SU-DHL-6 (cell line): ENCODE data around the gene SLC7A8.

Source experiments
- H2AFZ ChIP-seq: fragments of 200-600 bp; sonication (generic); 2 replicates; pipeline ENCODE4 v1.6.1; 2014; ENCODE audit warnings: low read depth, mild to moderate bottlenecking, moderate library complexity, mixed read lengths, antibody characterized with exemption, low read length; ENCODE audit not compliant: severe bottlenecking
- H3F3A ChIP-seq: fragments of 200-600 bp; shearing (Covaris generic); 2 replicates; pipeline ENCODE4 v1.6.0; 2016; ENCODE audit warnings: antibody characterized with exemption, mild to moderate bottlenecking; ENCODE audit not compliant: insufficient read depth
- H3K27ac ChIP-seq: fragments of 200-600 bp; sonication (generic); 2 replicates; pipeline ENCODE4 v1.5.1; 2016; ENCODE audit warnings: low read depth, mild to moderate bottlenecking, low read length, moderate library complexity, mixed read lengths
- H3K27me3 ChIP-seq: fragments of 200-600 bp; sonication (generic), shearing (Covaris generic); 2 replicates; pipeline ENCODE4 v1.6.0; 2014; ENCODE audit warnings: mild to moderate bottlenecking, low read length
- H3K36me3 ChIP-seq: fragments of 200-600 bp; sonication (generic); 2 replicates; pipeline ENCODE4 v1.6.1; 2014; ENCODE audit warnings: mild to moderate bottlenecking, low read length, mixed read lengths
- H3K4me2 ChIP-seq: fragments of 300-600, 200-600 bp; shearing (Covaris generic), sonication (generic); 2 replicates; pipeline ENCODE4 v1.6.0; 2014; ENCODE audit warnings: low read length, low read depth, mild to moderate bottlenecking; ENCODE audit not compliant: poor library complexity, severe bottlenecking
- H3K4me3 ChIP-seq: fragments of 200-600 bp; sonication (generic); 2 replicates; pipeline ENCODE4 v1.5.1; 2014; ENCODE audit warnings: antibody characterized with exemption, low read length, mild to moderate bottlenecking, mixed read lengths; ENCODE audit not compliant: insufficient read depth, poor library complexity, severe bottlenecking
- H3K79me2 ChIP-seq: fragments of 200-600 bp; sonication (generic); 2 replicates; pipeline ENCODE4 v1.6.1; 2014; ENCODE audit warnings: mild to moderate bottlenecking, low read length, moderate library complexity; ENCODE audit not compliant: insufficient read depth
- H3K9ac ChIP-seq: fragments of 200-600 bp; sonication (generic); 2 replicates; pipeline ENCODE4 v1.7.0; 2014; ENCODE audit warnings: mild to moderate bottlenecking, low read length
- H3K9me2 ChIP-seq: fragments of 200-600 bp; sonication (generic); replicated peaks from 2 replicates; pipeline ENCODE4 v1.6.1; 2014; ENCODE audit warnings: low read length; ENCODE audit not compliant: insufficient read depth
- H3K9me3 ChIP-seq: fragments of 200-600 bp; sonication (generic); 2 replicates; pipeline ENCODE4 v1.6.1; 2014; ENCODE audit warnings: low read length, mixed read lengths; ENCODE audit not compliant: insufficient read depth
- H4K20me1 ChIP-seq: fragments of 200-600 bp; sonication (generic); 2 replicates; pipeline ENCODE4 v1.6.1; 2014; ENCODE audit warnings: low read depth, mild to moderate bottlenecking, antibody characterized with exemption, low read length, moderate library complexity, mixed read lengths
- EZH2phosphoT487 ChIP-seq: fragments of 200-600 bp; sonication (generic), shearing (Covaris generic); conservative IDR thresholded peaks from 2 replicates; pipeline ENCODE4 v1.6.1; 2018; ENCODE audit warnings: mild to moderate bottlenecking, antibody characterized with exemption, low read length, moderate library complexity, mixed read lengths
- TF ChIP-seq, protein P1 (sequence below): fragments of 200-600 bp; sonication (generic); IDR thresholded peaks from one replicate; pipeline ENCODE4 v1.5.1; 2017; ENCODE audit warnings: antibody characterized with exemption, mild to moderate bottlenecking, low read length, moderate library complexity; ENCODE audit not compliant: insufficient read depth, poor library complexity, severe bottlenecking

Gene SLC7A8

DNA sequence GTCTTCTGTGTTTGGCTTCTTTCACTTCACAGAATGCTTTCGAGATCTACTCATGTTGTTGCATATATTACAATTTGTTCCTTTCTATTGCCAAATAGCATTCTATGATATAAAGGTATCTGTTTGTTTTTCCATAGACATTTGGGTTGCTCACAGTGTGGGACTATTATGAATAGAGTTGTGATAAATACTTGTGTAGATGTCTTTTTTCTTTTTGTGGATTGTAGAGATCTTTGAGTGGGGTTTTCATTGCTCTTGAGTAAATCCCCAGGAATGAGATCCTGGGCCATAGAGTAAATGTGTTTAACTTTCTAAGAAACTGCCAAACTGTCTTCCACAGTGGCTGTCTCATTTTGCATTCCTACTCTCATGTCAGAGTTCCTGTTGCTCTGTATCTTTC, 39.5 kb downstream of the SLC7A8 start:
- Histone ChIP-seq H4K20me1 (no peaks in the 10 kb centered on the region), H3K27me3 (no peaks in the 10 kb centered on the region), H3K27ac (no peak overlapping the region), H3K36me3 (no peaks in the 10 kb centered on the region), H3K79me2 (no peaks in the 10 kb centered on the region), H3F3A (no peaks in the 10 kb centered on the region), H3K4me2 (no peak overlapping the region), H3K4me3 (no peak overlapping the region), H2AFZ (no peak overlapping the region), H3K9me2 (no peaks in the 10 kb centered on the region), H3K9ac (no peak overlapping the region), H3K9me3 (no peaks in the 10 kb centered on the region)
- TF ChIP-seq, protein P1, sequence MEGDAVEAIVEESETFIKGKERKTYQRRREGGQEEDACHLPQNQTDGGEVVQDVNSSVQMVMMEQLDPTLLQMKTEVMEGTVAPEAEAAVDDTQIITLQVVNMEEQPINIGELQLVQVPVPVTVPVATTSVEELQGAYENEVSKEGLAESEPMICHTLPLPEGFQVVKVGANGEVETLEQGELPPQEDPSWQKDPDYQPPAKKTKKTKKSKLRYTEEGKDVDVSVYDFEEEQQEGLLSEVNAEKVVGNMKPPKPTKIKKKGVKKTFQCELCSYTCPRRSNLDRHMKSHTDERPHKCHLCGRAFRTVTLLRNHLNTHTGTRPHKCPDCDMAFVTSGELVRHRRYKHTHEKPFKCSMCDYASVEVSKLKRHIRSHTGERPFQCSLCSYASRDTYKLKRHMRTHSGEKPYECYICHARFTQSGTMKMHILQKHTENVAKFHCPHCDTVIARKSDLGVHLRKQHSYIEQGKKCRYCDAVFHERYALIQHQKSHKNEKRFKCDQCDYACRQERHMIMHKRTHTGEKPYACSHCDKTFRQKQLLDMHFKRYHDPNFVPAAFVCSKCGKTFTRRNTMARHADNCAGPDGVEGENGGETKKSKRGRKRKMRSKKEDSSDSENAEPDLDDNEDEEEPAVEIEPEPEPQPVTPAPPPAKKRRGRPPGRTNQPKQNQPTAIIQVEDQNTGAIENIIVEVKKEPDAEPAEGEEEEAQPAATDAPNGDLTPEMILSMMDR, result no peak
- no peak for TF ChIP-seq EZH2phosphoT487

DNA sequence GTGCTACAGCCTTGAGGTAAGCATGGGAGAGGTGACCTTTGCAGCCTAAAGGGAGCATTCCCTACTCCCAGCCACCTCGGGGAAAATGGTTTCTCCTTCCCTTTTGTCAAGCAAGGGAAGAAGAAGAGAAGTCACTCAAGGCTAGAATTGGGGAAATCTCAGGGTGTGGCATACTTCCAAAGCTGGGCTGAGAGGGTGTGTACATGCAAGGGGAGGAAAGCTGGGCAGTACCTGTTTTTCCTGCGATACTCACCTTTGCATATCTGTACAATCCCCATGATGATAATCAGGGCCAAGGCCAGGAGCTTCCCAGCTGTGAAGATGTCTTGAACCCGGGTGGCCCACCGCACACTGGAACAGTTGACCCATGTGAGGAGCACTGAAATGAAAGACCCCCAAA, 40.6 kb downstream of the SLC7A8 start:
- Histone ChIP-seq H3K4me3 (no peak overlapping the region), H2AFZ (no peak overlapping the region), H3K79me2 (no peaks in the 10 kb centered on the region), H4K20me1 (no peaks in the 10 kb centered on the region), H3K27ac (no peak overlapping the region), H3K9me3 (no peaks in the 10 kb centered on the region), H3K9ac (no peak overlapping the region), H3F3A (no peaks in the 10 kb centered on the region), H3K4me2 (no peak overlapping the region), H3K27me3 (no peaks in the 10 kb centered on the region), H3K36me3 (no peaks in the 10 kb centered on the region), H3K9me2 (no peaks in the 10 kb centered on the region)
- TF ChIP-seq, protein P1, result no peak
- TF ChIP-seq EZH2phosphoT487, result no peak

DNA sequence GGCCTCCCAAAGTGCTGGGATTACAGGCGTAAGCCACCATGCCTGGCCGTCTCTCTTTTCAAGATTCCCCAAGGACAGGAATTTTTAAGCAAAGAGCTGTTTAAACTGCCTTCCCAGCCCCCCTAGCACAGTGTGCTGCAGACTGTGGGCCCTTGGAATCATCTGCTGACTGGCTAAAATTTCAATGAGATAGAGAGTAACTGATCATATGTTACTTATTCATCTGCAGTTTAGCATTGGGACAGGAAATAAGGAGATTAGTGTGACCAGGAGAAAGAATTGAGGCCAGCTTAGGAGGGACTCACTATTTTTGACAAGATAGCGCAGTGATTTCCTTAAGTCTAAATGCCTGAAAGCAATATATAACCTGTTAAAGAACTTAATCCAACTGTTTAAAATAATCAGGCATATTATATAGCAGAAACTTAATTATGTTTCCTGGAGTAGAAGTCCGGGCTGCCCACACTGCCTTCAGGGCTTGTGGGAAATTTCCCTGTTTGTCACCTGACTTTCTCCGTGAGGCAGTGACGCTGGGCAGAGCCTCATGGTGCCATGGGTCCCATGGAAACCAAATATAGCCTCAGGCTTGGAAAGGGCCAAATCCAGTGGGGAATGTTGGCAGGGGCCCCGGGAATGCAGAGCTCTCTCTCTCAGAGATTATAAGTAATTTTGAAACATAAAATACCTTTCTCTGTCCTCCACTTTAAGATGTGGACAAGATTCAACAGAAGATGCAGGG, 41.6 kb downstream of the SLC7A8 start:
- H3K27ac ChIP-seq, result no peak overlapping the region

More for the DNA sequence above, 41.6 kb downstream of the SLC7A8 start:
- TF ChIP-seq EZH2phosphoT487, result no peak
- TF ChIP-seq, protein P1, result no peak
- no peaks in the 10 kb centered on the region for H3F3A ChIP-seq
- H2AFZ ChIP-seq, result no peak overlapping the region
- H3K79me2 ChIP-seq, result no peaks in the 10 kb centered on the region
- H3K36me3 ChIP-seq, result no peaks in the 10 kb centered on the region
- no peaks in the 10 kb centered on the region for H3K27me3 ChIP-seq
- no peak overlapping the region for H3K4me3 ChIP-seq
- no peak overlapping the region for H3K9ac ChIP-seq
- no peak overlapping the region for H3K4me2 ChIP-seq
- H3K9me3 ChIP-seq, result no peaks in the 10 kb centered on the region
- H3K9me2 ChIP-seq, result no peaks in the 10 kb centered on the region
- no peaks in the 10 kb centered on the region for H4K20me1 ChIP-seq
